Pancreas (tissue), 10 donors: ENCODE results near the gene KIAA1671. TPM values are rescaled to one million over a fixed set of nuclear protein-coding genes. Genes with fewer than 3 reads are reported as not detected.

Experiments used
- ATAC-seq, 4 donors: fragments of 200-7000 bp; cut with Tn5 transposase; one replicate each; pipeline versions ENCODE4 v1.8.0 to v1.9.1; 2020; ENCODE audit warnings: mild to moderate bottlenecking in 4 of 4, moderate library complexity in 4 of 4
- DNase-seq, 6 donors: peaks; one replicate each; pipeline ENCODE4 v3.0.0-alpha.2; 2020
- FAIRE-seq: peaks from 2 replicates; lab custom pipeline; 2012; peaks lifted over from hg19 to GRCh38; lab: Jason Lieb, UNC
- H3K27ac ChIP-seq, 4 donors: fragments of 200-600 bp; sonication (generic); 1 replicate in 3 of 4; 2 replicates in 1 of 4; pipeline versions ENCODE4 v1.5.0 to v1.8.0; 2020
- H3K27me3 ChIP-seq, 4 donors: fragments of 200-600 bp; one replicate each; pipeline ENCODE4 v1.8.0; 2021
- H3K36me3 ChIP-seq, 3 donors: fragments of 200-600 bp; sonication (generic) in 1 of 3; one replicate each; pipeline versions ENCODE4 v1.5.0 to v1.8.0; 2020 to 2021
- H3K4me1 ChIP-seq, 3 donors: fragments of 200-600 bp; one replicate each; pipeline ENCODE4 v1.8.0; 2021
- H3K4me3 ChIP-seq, 4 donors: fragments of 200-600 bp; sonication (generic) in 2 of 4; one replicate each; pipeline versions ENCODE4 v1.5.0 to v1.8.0; 2020 to 2021
- H3K9me3 ChIP-seq, 4 donors: fragments of 200-600 bp; one replicate each; pipeline ENCODE4 v1.8.0; 2021
- CTCF ChIP-seq, 4 donors: fragments of 200-600 bp; sonication (generic) in 3 of 4; IDR thresholded peaks; one replicate each; pipeline versions ENCODE4 v1.5.0 to v1.8.0; 2021; ENCODE audit warnings: antibody characterized with exemption in 4 of 4
- WGBS, 2 donors: extraction: QIAGEN DNeasy Blood & Tissue Kit; methylation state at CpG; one replicate each; pipeline ENCODE4 v1.1.7; 2013; 5-methylcytosine and 5-hydroxymethylcytosine counted together
- intact Hi-C, 3 donors: fragments of 100-400 bp; cut with DNase I; formaldehyde crosslinking; loops; one replicate each; pipeline versions ENCODE4 v1.11.1 to v1.14.2; 2022
- polyA plus RNA-seq, 2 donors: library from polyadenylated mRNA; stranded (reverse); fragments of 200-250 nt; gene quantifications; one replicate each; pipeline ENCODE4 v1.2.3, GENCODE V29; 2013
- total RNA-seq, 6 donors: library from RNA; stranded (reverse); fragmentation: NEBNext Ultra II Directional in 4 of 6; extraction: Animal tissue kit (Norgen Biotek cat#: 25700) in 4 of 6; gene quantifications; one replicate each; pipeline versions ENCODE4 v1.2.1 to v1.2.4, GENCODE V29; 2021 to 2023
- donor health status: healthy with polysubstance abuse.
- donor health status: DM: no; HTN: no; CAD: no; lungs with moderate emphysema.
- donor health status: DM: no; HTN: no; CAD: no.
- donor health status: control.
- donor health status: control.
- donor health status: Bipolar disorder and iron deficiency.
- donor health status: DM: yes; HTN: yes; CAD: no.
- donor health status: DM: no; HTN: no; CAD: no.
- donor health status: DM: no; HTN: no; CAD: no.
- donor health status: DM: yes; HTN: yes; CAD: no.

The KIAA1671 gene
- total and polyA plus RNA-seq, 8 donors, result 8.3 to 28.8 (median 19.0) TPM

GRCh38 chr22:25024895-25025294 lies 72.4 kb downstream of the KIAA1671 start:
- Histone ChIP-seq H3K36me3 (peaks cover 0 to 4% (median 0%) of the 10 kb centered on the region in 3 donors), H3K4me1 (peaks cover 0 to 9% (median 0%) of the 10 kb centered on the region in 3 donors), H3K27ac (no peak overlapping the region), H3K27me3 (no peaks in the 10 kb centered on the region), H3K9me3 (no peaks in the 10 kb centered on the region), H3K4me3 (no peak overlapping the region)
- WGBS, 2 donors, result 91 to 95% methylated on average over 3 of the region's 3 CpGs
- FAIRE-seq, result no peak
- ATAC-seq, result no peak
- TF ChIP-seq CTCF (IDR thresholded peaks at IDR 0.05), result no peak
- DNase-seq, result no peak
- intact Hi-C loops, result no loop called here

GRCh38 chr22:25025491-25026400 lies 73.2 kb downstream of the KIAA1671 start:
- DNase-seq (no peak), FAIRE-seq (no peak), ATAC-seq (no peak)
- intact Hi-C loops, result no loop called here
- H3K9me3 ChIP-seq, result no peaks in the 10 kb centered on the region
- no peak overlapping the region for H3K4me3 ChIP-seq
- peaks cover 0 to 9% (median 0%) of the 10 kb centered on the region in 3 donors for H3K4me1 ChIP-seq
- peaks cover 0 to 4% (median 0%) of the 10 kb centered on the region in 3 donors for H3K36me3 ChIP-seq
- no peak for TF ChIP-seq CTCF (IDR thresholded peaks at IDR 0.05)
- H3K27ac ChIP-seq, result no peak overlapping the region
- no peaks in the 10 kb centered on the region for H3K27me3 ChIP-seq
- WGBS, 2 donors, result 85 to 86% methylated on average over 12 of the region's 12 CpGs

DNA sequence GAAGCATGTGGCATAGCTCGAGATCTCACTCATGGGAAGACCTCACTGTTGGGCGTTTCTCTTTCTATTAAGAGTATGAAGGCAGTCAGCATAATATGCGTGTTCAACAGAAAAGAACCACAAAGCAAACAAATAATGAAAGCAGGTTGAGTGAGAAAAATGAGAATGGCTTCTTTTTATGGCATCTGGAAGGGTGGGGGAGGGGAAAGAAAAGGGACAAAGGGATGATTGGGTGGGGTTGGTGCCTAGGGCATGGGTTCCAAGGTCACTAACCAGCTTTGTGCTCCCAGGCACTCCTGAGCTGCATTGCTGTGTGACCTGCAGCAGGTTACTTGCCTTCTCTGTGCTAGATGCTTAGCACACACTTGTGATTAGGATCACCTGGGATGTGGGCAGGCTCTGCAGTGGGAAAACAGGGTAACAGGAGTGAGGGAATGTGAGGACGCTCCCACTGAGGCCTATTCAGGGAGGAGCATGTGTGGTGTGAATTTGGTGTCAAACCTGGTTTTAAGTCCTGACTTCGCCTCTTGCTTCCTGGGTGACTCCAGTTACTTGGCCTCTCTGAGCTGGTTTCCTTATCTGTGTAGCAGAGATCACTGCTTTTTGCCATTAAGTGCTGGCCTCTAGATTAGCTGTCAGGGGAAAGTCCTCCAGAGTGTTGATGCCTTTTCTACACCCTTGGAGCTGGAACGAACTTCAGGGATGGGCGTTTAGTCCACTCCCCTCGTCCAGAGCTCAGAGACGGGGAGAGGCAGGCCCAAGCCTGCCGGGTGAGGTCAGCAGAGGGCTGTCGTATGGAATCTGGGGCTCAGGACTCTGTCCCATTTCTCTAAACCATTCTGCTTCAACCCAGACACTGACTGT lies 74.8 kb downstream of the KIAA1671 start:
- no peak for FAIRE-seq

More for the DNA sequence above, 74.8 kb downstream of the KIAA1671 start:
- no peaks in the 10 kb centered on the region for H3K9me3 ChIP-seq
- intact Hi-C loops, result no loop called here
- H3K27me3 ChIP-seq, result no peaks in the 10 kb centered on the region
- H3K27ac ChIP-seq, result no peak overlapping the region
- DNase-seq, result no peak
- H3K4me1 ChIP-seq, result peaks cover 0 to 5% (median 0%) of the 10 kb centered on the region in 3 donors
- 80 to 82% methylated on average over 11 of the region's 11 CpGs for WGBS, 2 donors
- no peak for TF ChIP-seq CTCF (IDR thresholded peaks at IDR 0.05)
- no peak for ATAC-seq
- no peak overlapping the region for H3K4me3 ChIP-seq
- H3K36me3 ChIP-seq, result peaks cover 0 to 4% (median 0%) of the 10 kb centered on the region in 3 donors
